Measurements from ENCODE around the gene RTN4R.
"Not testable (repeated sequence)": the region's sequence is repeated elsewhere in the genome, so short reads cannot be mapped to it uniquely, and the experiment has no call there.

The RTN4R gene

DNA sequence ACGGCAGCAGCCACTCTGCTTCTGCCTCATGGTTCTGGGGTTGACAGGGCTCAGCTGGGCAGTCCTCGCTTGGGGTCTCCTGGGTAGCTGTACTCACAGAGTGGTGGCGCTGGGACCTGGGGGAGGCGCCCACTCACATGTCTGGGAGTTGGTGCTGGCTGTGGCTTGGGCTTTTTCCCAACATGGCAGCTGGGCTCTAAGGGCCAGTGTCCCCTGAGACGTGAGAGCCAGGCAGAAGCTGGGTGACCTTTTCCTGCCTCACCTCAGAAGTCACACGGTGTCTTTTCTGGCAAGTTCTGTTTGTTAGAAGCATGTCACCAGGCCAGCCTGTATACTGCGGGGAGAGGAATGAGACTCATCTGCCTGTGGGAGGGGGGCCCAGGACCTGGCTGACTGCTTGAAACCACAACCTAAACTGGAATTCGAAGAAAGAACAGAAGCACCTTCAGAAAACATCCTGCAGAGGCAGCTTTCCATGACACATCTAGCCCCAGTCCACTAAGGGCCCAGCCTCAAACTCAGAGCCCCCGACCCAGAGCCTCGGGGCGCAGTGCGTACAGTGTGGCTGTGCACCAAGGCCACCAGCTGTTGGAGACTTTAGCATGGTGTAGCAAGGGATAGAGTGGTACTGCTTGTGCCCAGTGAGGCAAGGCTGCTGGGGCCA lies 37.2 kb upstream of the RTN4R start:
- DNase-seq = not testable (repeated sequence)

DNA sequence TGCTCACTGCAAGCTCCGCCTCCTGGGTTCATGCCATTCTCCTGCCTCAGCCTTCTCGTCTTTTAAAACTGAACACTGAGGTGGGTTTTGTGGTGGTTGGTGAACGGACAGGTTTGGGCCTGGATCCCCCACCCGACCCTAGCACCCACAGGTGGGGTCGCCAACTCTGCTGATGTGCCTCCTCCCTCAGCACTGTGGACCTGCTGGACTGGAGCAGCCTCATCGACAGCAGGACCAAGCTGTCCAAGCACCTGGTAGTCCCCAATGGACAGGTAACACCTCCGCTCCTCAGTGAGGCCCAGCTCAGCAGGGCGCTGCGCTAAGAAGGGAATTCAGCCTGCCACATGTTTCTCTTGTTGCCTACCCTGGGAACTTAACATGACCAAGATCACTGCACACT lies 36.5 kb upstream of the RTN4R start:
- DNase-seq = no peak

DNA sequence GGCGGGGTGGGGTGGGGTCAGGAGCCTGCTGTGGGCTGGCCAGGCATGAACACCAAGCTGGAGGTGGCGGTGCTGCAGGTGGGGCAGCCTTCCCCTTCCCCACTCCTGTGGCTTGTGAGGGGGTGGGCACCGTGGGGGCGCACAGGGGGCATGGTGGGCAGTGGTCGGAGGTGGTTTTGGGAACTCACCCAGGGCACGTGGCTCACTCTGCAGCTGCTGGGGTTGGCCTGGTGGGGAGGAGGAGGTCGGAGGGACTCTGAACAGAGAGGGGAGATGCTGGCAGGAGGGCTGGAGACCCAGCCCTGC lies 35.1 kb upstream of the RTN4R start:
- not testable (repeated sequence) for DNase-seq

DNA sequence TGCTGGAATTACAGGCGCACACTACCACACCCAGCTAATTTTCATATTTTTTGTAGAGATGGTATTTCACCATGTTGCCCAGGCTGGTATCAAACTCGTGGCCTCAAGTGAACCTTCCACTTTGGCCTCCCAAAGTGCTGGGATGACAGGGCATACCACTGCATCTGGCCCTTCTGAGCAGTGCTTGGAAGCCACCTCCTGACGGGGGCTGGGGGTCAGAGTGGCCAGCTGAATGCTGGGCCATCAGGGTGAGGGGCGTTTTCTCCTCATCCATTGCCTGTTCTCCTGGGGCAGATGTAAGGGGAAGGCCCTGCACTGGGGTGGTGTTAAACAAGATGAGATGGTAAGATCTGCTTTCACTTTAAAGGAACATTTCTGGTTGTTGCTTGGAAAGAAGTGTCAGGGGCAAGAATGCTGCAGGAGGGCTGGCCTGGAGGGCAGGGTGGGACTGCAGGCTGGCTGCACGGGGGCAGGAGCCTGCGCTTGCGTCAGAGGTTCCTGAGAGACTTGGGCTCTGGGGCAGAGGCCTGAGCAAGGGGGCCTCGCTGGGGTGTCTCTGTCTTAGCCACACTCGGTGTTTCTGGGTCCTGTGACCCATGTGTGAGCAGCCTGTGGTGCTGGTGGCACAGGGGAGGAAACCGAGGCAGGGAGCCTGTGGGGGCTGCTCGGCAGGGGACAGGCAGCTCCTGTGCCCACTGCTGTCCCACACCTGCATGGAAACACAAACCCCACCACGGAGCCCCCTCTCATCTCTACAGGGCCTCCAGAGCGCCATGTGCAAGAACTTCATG lies 34.5 kb upstream of the RTN4R start:
- no peak for DNase-seq

DNA sequence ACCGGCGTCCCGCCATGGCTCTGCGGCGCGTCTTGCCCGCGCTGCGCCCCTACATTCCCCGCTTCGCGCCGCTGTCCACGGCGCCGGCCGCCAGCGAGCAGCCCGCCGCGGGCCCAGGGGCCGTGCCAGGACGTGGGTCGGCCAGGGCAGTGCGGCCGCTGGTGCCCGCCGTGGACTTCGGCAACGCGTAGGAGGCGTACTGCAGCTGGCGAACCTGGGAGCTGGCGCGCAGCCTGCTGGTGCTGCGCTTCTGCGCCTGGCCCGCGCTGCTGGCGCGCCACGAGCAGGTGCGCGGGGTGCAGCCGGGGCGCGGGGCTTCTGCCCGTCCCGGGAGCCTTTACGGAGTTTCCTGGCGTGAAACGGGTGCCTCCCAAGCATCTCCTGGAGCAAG lies 31.6 kb upstream of the RTN4R start:
- no peak for DNase-seq

DNA sequence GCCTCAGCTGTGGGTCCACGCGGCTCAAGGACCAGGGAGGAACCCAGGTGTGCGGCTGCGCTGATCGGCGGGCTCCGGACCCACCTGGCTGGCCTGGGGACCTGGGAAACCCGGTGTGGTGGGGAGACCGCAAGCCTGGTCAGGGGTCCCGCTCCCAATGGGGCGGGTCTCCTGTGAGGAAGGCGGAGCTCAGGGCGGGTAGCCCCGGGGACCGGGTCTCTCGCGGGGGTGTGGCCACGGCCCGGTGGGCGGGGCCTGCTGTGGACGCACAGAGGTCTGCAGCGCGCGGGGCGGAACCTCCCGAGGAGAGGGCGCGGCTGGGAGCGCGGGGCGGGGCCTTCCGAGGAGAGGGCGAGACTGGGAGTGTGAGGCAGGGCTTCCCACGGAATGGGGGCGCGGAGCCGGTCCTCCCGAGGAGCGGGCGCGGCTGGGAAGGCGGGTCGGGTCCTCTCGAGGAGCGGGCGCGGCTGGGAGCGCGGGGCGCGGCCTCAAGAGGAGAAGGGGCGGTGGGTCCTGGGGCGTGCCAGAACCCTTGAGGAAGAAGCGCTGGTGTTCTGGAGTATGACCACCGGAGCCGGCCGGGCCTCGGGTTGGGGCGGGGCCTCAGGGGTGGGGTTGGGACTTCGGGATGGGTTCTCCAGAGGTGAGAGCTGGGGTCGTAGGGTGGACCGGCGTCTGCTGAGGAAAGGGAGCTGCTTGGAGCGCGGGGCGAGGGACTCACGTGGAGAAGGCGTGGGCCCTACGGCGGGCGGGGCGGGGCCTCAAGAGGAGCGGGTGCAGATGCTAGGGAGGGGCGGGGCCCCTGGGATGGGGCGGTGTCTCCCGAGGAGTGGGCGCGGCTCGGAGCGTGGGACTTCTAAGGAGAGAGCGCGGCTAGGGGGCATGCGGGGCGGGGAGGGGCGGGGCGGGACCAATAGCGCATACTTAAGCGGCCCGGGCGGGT lies 31.0 kb upstream of the RTN4R start:
- DNase-seq = peak; percentile 84

DNA sequence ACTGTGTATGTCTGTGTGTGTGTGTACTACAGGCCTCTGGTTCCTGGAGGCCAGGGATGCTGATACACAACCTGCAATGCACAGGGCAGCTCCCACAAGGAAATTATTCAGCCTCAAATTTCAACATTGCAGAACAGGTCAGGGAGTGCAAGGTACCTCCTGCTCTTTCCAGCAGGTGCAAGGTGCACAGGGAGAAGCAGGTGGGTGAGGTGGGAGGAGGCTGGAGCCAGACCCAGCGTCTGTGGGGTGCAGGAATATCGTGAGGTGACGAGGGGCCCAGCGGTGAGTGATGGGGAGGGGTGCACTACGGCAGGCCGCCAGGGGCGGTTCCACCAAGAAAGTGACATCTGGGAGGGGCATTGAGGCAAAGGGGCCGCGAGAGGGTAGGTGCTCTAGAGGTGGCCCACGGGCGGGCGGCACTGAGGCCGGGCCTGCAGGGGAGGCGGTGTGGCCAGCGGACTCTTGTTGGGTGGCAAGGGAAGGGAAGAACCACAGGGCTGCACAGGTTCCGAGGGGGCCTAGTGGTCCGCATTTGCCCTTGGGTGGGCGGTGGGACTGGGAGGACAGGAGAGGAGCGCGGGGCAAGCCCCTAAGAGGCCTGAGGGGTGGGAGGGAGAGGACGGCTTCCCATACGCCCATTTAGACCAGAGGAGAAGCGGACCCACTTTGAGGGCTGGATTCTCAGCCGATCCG lies 30.1 kb upstream of the RTN4R start:
- no peak for DNase-seq

DNA sequence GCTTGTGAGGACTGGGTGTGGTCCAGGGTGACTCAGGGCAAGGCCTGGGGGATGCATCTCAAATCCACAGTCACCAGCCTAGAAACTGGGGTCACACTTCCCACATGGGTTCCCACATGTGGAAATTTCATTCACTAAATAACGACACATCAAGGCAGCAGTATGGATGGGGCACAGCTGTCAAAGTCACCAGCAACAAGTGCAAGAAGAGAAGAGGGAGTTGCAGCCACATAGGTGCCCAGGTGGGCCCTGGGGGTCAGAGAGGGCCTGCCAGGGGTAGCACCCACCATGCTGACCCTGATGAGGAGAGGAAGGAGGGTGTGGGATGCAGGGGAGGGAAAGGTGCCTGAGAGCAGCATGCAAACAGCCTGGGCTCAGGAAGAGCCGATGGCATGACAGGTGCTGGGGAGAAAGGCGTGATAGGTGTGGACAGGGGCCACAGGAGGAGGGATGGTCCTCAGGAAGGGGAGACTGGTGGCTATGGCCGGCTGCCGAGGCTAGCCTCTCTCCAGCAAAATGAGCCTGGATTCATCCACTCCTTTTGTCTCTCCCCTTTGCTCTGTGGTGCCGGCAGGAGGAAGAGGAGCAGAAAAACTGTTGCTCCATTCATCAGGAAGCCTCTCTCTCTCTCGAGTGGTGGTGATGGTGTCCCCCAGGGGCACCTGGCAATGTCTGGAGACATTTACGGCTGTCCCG lies 29.4 kb upstream of the RTN4R start:
- DNase-seq = no peak

DNA sequence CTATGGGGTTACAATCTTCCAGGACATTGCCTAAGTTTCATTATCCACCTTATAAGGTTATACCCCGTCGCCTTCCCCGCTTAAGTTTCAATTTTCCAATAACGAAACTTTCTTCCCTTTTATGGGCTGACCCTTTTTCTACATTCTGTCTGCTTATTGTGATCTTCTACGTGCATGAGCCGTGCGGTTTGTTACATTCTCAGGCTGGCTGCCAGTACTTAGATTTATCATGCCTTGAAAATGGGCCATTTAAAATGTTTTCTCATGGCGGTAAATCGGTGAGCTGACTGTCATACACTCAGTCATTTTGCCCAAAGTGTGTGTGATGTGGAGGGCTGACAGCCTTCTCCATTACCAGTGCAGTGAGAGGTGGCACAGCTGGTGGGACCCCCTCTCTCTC lies 28.5 kb upstream of the RTN4R start:
- no peak for DNase-seq

DNA sequence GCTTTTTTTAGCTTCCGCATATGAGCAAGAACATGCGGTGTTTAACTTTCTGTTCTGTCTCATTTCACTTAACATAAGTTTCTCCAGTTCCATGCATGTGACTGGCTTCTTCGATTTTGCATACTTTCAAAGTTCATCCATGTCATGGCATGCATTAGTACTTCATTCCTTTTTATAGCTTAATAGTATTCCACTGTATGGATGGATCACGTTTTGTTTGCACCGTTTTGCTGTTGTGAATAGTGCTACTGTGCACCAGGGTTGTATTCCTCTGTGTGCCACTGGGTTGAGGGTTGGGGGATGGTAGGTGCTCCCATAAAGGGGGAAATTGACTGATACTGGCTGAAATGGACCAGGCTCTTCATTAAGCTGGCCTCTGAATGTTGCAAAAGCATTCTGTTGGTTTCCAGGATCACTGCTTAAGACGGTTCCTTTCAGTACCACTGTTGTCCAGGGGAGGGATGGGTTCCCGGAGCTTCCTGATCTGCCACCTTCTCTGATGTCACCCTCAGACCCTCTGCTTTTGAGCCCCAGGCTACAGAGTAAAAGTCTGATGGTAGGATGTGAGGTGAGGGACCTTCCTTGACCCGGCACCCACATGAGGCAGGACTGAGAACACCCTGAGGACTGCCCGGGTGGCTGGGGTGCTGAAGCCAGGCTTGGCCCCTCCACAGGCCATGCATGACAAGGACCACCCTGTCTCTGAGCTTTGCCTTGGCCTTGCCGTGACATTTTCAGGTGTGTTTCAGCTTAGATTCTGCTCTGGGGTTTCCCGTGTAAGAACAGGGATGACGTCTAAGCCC lies 27.3 kb upstream of the RTN4R start:
- no peak for DNase-seq

DNA sequence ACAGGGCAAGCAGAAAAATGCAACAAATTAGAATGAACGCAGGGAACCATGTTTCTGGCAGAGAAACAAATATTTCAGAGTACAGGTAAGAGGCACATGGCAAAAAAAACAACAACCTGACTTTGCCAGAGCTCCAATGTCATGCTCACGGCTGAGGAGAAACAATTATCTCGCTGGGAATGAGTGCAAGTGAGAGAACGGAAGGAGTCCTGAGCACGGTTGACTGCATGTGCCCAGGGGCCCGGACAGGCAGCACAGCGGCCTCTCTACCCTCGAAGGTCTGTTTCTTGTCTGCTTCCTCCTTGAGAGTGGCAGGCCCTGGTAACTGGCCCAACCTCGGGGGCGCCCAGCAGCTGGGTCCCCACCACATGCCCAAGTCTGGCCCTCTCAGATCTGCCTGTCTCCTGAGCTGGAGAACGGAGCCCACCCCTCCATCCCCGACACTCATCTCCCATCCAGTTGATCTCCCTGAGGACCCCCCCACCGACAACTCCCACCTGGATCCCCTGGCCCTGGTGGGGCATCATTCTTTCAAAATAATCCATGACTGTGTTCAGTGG lies 24.6 kb upstream of the RTN4R start:
- no peak for DNase-seq

DNA sequence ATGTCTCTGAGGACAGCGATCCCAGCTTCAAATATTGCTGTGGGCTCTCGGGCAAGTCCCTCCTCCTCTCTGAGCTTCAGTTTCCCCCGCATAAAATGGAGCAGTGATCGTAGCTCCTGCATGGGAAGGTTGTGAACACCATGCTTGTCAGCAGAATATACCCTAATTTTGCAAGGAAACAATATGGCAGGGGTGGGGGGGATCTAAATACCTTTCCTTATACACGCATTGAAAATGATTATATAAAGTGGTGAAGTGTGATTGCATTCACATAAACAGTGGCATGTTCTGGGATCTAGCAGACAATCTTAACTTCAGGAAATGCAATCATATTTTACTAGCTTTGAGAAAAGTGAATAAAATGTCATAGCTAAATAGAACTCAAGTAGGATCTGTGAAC lies 24.0 kb upstream of the RTN4R start:
- no peak for DNase-seq

DNA sequence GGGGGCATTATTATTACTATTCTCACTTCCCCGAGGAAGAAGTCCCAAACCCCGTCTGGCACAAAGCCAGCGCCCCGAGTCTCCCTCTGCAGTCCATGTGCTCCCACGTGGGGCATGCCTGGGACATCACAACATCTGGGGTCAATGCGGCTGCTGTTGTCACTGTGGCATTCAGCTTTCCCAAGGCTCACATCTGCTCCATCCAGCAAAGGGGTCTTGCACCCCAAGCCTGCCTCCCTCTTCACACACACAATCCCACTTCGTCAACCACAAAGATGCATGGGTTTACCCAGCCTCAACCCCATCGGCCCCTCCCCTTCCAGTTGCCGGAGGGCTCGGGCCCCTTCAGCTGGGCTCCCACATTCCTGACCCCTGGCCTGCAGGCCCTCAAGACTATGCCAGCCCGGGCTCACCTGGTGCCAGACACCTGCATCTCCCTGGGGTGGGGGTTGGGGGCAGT lies 23.5 kb upstream of the RTN4R start:
- DNase-seq = no peak

DNA sequence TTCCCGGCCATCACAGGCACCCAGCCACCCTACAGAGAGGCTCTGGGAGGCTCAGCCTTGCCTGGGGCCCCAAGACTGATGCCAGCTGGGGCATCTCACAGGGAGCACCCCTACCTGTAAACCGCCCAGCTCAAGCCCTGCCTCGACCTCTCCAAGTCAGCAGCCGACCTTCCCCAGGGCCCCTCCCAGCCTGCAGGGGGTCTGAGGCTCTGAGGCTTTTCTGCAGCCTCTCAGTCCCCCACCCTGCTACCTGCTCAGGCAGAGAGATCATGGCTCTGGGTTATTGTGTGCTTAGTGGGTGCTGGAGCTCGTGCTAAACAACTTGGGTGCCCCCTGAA lies 23.1 kb upstream of the RTN4R start:
- no peak for DNase-seq

DNA sequence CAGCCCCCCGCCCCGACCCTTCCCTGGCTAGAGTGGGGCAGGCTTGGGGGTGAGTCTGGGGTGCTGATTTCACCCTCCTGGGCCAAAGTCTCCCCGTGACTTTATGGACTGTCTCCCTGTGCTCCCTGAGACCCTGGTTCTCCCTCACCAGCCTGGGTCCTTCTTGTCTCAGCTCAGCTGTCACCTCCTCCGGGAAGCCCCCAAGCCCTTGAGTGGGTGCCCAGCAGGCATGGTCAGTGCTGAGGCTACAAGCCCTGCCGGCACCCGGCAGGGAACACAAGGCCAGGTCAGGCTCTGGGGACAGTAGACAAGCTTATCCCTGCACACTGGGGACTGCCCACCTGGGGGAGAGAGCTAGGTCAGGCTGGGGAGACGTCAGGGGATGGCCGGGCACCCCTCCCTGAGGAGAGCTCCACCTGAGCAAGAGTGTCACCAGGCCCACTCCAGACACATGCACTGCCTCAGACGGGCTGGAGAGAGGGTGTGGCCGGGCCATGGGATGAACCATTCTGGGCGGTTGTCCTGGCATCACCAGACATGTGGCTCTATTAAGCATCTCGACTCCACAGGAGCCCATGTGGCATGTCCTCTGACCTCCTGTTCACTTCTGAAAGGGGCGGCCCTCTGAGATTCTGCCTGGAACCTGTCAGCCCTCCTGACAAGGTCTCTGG lies 22.6 kb upstream of the RTN4R start:
- no peak for DNase-seq

DNA sequence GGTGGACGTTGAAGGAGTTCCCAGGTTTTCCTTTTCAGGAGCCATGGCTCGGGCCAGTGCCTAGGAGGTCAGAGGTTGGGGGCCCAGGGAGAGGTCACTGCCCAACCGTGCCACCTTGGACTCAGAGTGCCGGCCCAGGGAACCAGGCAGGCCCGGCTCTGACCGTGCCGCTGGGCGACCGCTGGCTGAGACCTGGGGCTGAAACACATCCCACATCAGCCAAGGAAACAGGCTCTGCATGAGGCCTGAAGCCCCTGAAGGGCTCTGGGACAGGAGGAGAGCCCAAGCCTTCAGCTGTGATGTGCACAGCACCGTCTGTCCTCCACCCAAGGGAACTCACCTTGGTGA lies 21.9 kb upstream of the RTN4R start:
- DNase-seq = no peak

DNA sequence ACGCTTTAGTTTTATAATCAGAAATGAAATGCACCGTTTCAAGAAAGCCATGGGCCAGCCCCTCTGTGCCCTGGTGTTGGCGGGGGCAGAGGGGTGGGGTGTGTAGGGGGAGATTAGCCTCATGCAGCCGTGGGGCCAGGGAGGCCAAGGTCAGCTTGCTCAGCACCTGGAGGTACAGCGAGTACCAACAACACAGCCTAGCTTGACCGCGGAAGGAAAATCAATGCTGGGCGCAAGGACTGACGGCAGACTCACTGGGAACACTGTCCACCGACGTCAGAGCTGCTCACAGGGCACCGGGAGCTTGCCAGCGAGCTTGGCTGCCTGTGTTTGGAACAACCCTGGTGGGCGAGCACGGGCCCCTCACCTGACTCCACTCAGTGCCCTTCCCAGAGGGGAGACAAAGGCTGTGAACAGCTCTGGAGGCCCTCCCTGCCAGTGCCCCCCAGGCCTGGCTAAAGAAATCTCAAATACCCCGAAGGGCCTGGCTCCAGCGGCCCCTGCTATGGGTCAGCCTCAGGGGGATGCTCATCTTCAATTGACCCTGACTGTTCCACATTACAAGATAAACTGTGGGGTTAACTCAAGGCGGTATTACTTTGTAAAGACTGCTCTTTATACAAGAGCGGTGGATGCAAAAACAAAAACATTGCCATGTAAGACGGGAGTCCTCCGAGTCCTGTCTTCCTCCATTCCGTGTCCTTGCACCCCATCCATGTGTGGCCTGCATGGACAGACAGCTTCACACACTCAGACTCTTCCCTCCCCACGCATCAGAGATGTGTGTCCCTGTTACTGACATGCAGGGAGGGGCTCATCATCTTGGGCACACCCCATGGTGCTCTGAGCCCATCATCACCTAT lies 21.3 kb upstream of the RTN4R start:
- DNase-seq = not testable (repeated sequence)

DNA sequence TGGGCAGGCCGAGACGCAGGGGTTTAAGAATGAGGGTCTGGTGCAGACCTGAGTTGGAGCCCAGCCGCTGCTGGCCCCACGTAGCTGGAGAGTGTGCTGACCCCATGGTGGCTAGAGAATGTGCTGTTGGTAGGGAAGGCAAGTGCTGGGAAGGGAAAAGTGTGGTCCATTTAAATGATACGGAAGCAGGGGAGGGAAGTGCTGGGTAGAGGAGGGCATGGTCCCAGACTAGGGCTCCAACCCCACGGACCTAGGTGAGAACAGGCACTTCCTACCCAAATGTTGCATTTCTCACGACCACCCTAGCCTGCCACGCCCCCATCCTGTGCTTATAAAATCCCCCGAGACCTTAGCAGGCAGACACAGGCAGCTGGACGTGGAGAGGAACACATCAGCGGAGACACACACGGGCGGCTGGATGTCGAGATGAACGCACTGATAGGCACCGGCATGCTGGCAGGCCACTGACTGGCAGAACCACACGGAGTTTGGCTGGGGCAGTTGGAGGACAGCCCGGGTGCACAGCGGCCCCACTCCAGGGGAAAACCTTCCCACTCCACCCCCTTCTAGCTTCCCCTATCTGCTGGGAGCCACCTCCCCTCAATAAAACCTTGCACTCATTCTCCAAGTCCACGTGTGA lies 18.8 kb upstream of the RTN4R start:
- DNase-seq = not testable (repeated sequence)

DNA sequence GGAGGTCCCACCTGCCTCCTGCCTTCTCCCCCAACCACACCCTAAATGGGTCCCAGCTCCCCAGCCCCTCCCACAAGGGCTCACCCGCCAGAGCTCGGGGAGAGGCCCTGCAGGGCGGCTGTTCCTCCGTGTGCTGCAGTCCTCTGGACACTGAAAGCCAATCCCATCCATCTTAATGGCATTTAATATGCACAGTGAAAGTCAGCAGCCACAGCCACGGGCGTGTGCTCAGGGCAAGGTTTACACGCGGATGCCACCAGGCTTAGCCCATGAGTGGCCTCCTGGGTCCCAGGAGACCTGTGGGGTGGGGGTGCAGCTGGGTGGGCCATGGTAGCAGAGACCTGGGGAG lies 18.2 kb upstream of the RTN4R start:
- not testable (repeated sequence) for DNase-seq
